Measurements from ENCODE around the gene POLR2E.

POLR2E gene

GRCh38 chr19:1140272-1141027 lies 45.3 kb upstream of the POLR2E start:
- Histone ChIP-seq H3K27ac (replicated peaks) (no peak overlapping the region), H3K27me3 (ENCODE audit: insufficient read depth, poor library complexity, severe bottlenecking) (no peaks in the 10 kb centered on the region), H3K4me3 (replicated peaks; ENCODE audit: insufficient read depth, low read length) (no peak overlapping the region)
- TF ChIP-seq SPI1 (IDR thresholded peaks at IDR 0.05; ENCODE audit: borderline replicate concordance, low read depth) = no peak
- TF ChIP-seq POLR2AphosphoS5 (IDR thresholded peaks at IDR 0.05; ENCODE audit: low read depth) = no peak
- TF ChIP-seq REST (IDR thresholded peaks at IDR 0.05; ENCODE audit: insufficient replicate concordance, low read depth) = no peak
- no peak for TF ChIP-seq CTCF (IDR thresholded peaks at IDR 0.05; ENCODE audit: insufficient read depth, low read length)
- TF ChIP-seq GABPA (IDR thresholded peaks at IDR 0.05; ENCODE audit: low read depth) = no peak
- no peak for DNase-seq (ENCODE audit: low read depth in 1 of 2, low spot score in 1 of 2)

- Histone ChIP-seq H3K27me3 (ENCODE audit: insufficient read depth, poor library complexity, severe bottlenecking) (no peaks in the 10 kb centered on the region), H3K4me3 (replicated peaks; ENCODE audit: insufficient read depth, low read length) (no peak overlapping the region), H3K27ac (replicated peaks) (no peak overlapping the region)
- DNase-seq (ENCODE audit: low read depth in 1 of 2, low spot score in 1 of 2) = no peak
- no peak for TF ChIP-seq REST (IDR thresholded peaks at IDR 0.05; ENCODE audit: insufficient replicate concordance, low read depth)
- TF ChIP-seq SPI1 (IDR thresholded peaks at IDR 0.05; ENCODE audit: borderline replicate concordance, low read depth) = no peak
- no peak for TF ChIP-seq GABPA (IDR thresholded peaks at IDR 0.05; ENCODE audit: low read depth)
- no peak for TF ChIP-seq CTCF (IDR thresholded peaks at IDR 0.05; ENCODE audit: insufficient read depth, low read length)
- no peak for TF ChIP-seq POLR2AphosphoS5 (IDR thresholded peaks at IDR 0.05; ENCODE audit: low read depth)
Measured at GRCh38 chr19:1139126-1139525, 44.0 kb upstream of the POLR2E start.

- no peak for TF ChIP-seq GABPA (IDR thresholded peaks at IDR 0.05; ENCODE audit: low read depth)
- TF ChIP-seq CTCF (IDR thresholded peaks at IDR 0.05; ENCODE audit: insufficient read depth, low read length) = no peak
- TF ChIP-seq REST (IDR thresholded peaks at IDR 0.05; ENCODE audit: insufficient replicate concordance, low read depth) = no peak
- no peak for TF ChIP-seq POLR2AphosphoS5 (IDR thresholded peaks at IDR 0.05; ENCODE audit: low read depth)
- no peak for TF ChIP-seq SPI1 (IDR thresholded peaks at IDR 0.05; ENCODE audit: borderline replicate concordance, low read depth)
- no peak overlapping the region for H3K27ac ChIP-seq (replicated peaks)
- DNase-seq (ENCODE audit: low read depth in 1 of 2, low spot score in 1 of 2) = no peak
Measured at GRCh38 chr19:1138121-1138520, 42.9 kb upstream of the POLR2E start.

More at GRCh38 chr19:1138121-1138520, 42.9 kb upstream of the POLR2E start:
- Histone ChIP-seq H3K27me3 (ENCODE audit: insufficient read depth, poor library complexity, severe bottlenecking) (no peaks in the 10 kb centered on the region), H3K4me3 (replicated peaks; ENCODE audit: insufficient read depth, low read length) (no peak overlapping the region)
